HG03460 (cell line): ENCODE results near the gene SGPP2.

Source experiments
- ATAC-seq: cut with Tn5 transposase; IDR thresholded peaks from one replicate; pipeline ENCODE4 v1.9.1; 2021; ENCODE audit not compliant: unreplicated experiment

SGPP2 gene

GRCh38 chr2:222521099-222521498 lies 96.8 kb downstream of the SGPP2 start:
- peak; percentile 62 for ATAC-seq

GRCh38 chr2:222522082-222522481 lies 97.7 kb downstream of the SGPP2 start:
- ATAC-seq, result no peak

GRCh38 chr2:222523783-222524544 lies 99.6 kb downstream of the SGPP2 start:
- peak; percentile 62 for ATAC-seq

GRCh38 chr2:222525811-222526210 lies 101.5 kb downstream of the SGPP2 start:
- ATAC-seq, result no peak

- ATAC-seq, result no peak
Measured at GRCh38 chr2:222526480-222527277, 102.3 kb downstream of the SGPP2 start.

GRCh38 chr2:222532315-222532714 lies 108.0 kb downstream of the SGPP2 start:
- ATAC-seq, result no peak

GRCh38 chr2:222535477-222535876 lies 111.1 kb downstream of the SGPP2 start:
- ATAC-seq, result no peak

GRCh38 chr2:222538535-222538934 lies 114.2 kb downstream of the SGPP2 start:
- ATAC-seq, result no peak

- no peak for ATAC-seq
Measured at GRCh38 chr2:222544661-222545060, 120.3 kb downstream of the SGPP2 start.

GRCh38 chr2:222545823-222546795 lies 121.8 kb downstream of the SGPP2 start:
- ATAC-seq, result no peak

- ATAC-seq, result no peak
Measured at GRCh38 chr2:222547083-222547482, 122.7 kb downstream of the SGPP2 start.

- ATAC-seq, result no peak
Measured at GRCh38 chr2:222548992-222549391, 124.6 kb downstream of the SGPP2 start.

- no peak for ATAC-seq
Measured at GRCh38 chr2:222554517-222554916, 130.2 kb downstream of the SGPP2 start.

GRCh38 chr2:222561151-222561550 lies 136.8 kb downstream of the SGPP2 start:
- no peak for ATAC-seq

- peak; percentile 67 for ATAC-seq
Measured at GRCh38 chr2:222561817-222562645, 137.7 kb downstream of the SGPP2 start.

- ATAC-seq, result no peak
Measured at GRCh38 chr2:222563106-222563718, 138.9 kb downstream of the SGPP2 start.

GRCh38 chr2:222563936-222564335 lies 139.6 kb downstream of the SGPP2 start:
- no peak for ATAC-seq

GRCh38 chr2:222566229-222566628 lies 141.9 kb downstream of the SGPP2 start:
- no peak for ATAC-seq

- ATAC-seq, result no peak
Measured at GRCh38 chr2:222568865-222569264, 144.5 kb downstream of the SGPP2 start.

- ATAC-seq, result no peak
Measured at GRCh38 chr2:222569826-222570225, 145.5 kb downstream of the SGPP2 start.
